ENCODE measurements around the gene FKBP3. TPM values are rescaled to one million over a fixed set of nuclear protein-coding genes. Genes with fewer than 3 reads are reported as not detected.

Gene FKBP3

GRCh38 chr14:45068396-45068795 is 65.9 kb downstream of the FKBP3 start:
- H3K4me3 ChIP-seq (ENCODE audit: low read length in 2 of 2) = no peak overlapping the region
- no peak overlapping the region for H2BK120ac ChIP-seq (ENCODE audit: low read depth, low read length)
- H3K9ac ChIP-seq (ENCODE audit: low read depth, low read length, poor library complexity) = no peak overlapping the region
- no peak overlapping the region for H2BK15ac ChIP-seq (ENCODE audit: low read length)
- peaks cover 0 to 26% of the 10 kb centered on the region in 2 donors for H3K36me3 ChIP-seq (replicated peaks in 1 of 2; ENCODE audit: control insufficient read depth in 2 of 2, insufficient read depth in 2 of 2, low read length in 2 of 2)
- no peak overlapping the region for H2AK5ac ChIP-seq (ENCODE audit: low read depth, low read length)
- H3K18ac ChIP-seq (ENCODE audit: low read length) = no peak overlapping the region
- H3K4me2 ChIP-seq (ENCODE audit: insufficient read depth, low read length, poor library complexity, severe bottlenecking) = no peak overlapping the region
- no peaks in the 10 kb centered on the region for H3K27me3 ChIP-seq (ENCODE audit: control insufficient read depth in 3 of 3, insufficient read depth in 3 of 3, low read depth in 1 of 3, low read length in 3 of 3)
- no peak overlapping the region for H3K4ac ChIP-seq (ENCODE audit: low read length)
- H3K9me3 ChIP-seq (replicated peaks in 1 of 2; ENCODE audit: control insufficient read depth in 2 of 2, insufficient read depth in 1 of 2, low read depth in 1 of 2, low read length in 2 of 2) = peaks cover 0 to 3% of the 10 kb centered on the region in 2 donors
- no peak overlapping the region for H4K91ac ChIP-seq (ENCODE audit: low read depth, low read length, poor library complexity)
- H3K14ac ChIP-seq (ENCODE audit: low read length) = no peak overlapping the region
- no peak overlapping the region for H3K27ac ChIP-seq (replicated peaks; ENCODE audit: low read length)
- H4K8ac ChIP-seq (ENCODE audit: low read depth, low read length) = no peak overlapping the region
- H3K79me1 ChIP-seq (ENCODE audit: low read depth, low read length) = no peaks in the 10 kb centered on the region
- H2BK12ac ChIP-seq (ENCODE audit: low read length) = no peak overlapping the region
- WGBS, 2 donors (ENCODE audit: extremely low coverage in 2 of 2, insufficient read length in 2 of 2, insufficient replicate concordance in 1 of 2) = no CpG with 5 or more reads among the region's 3 CpGs
- H3K4me1 ChIP-seq (ENCODE audit: control insufficient read depth in 2 of 2, insufficient read depth in 1 of 2, low read depth in 1 of 2, low read length in 2 of 2) = no peaks in the 10 kb centered on the region
- no peak for DNase-seq (ENCODE audit: low spot score)
- no peak overlapping the region for H2BK5ac ChIP-seq (ENCODE audit: low read length)
- no peak overlapping the region for H2AFZ ChIP-seq (ENCODE audit: low read length)
- no peak overlapping the region for H3K23ac ChIP-seq (ENCODE audit: low read depth, low read length, poor library complexity)

GRCh38 chr14:45066667-45067066 is 67.6 kb downstream of the FKBP3 start:
- no peak overlapping the region for H2BK15ac ChIP-seq (ENCODE audit: low read length)
- H3K9ac ChIP-seq (ENCODE audit: low read depth, low read length, poor library complexity) = no peak overlapping the region
- WGBS, 2 donors (ENCODE audit: extremely low coverage in 2 of 2, insufficient read length in 2 of 2, insufficient replicate concordance in 1 of 2) = no CpG with 5 or more reads among the region's 3 CpGs
- H2BK5ac ChIP-seq (ENCODE audit: low read length) = no peak overlapping the region
- no peak for DNase-seq (ENCODE audit: low spot score)
- no peak overlapping the region for H2AFZ ChIP-seq (ENCODE audit: low read length)
- H3K4me2 ChIP-seq (ENCODE audit: insufficient read depth, low read length, poor library complexity, severe bottlenecking) = no peak overlapping the region
- no peaks in the 10 kb centered on the region for H3K79me1 ChIP-seq (ENCODE audit: low read depth, low read length)
- no peaks in the 10 kb centered on the region for H3K4me1 ChIP-seq (ENCODE audit: control insufficient read depth in 2 of 2, insufficient read depth in 1 of 2, low read depth in 1 of 2, low read length in 2 of 2)
- no peak overlapping the region for H3K18ac ChIP-seq (ENCODE audit: low read length)
- H2BK120ac ChIP-seq (ENCODE audit: low read depth, low read length) = no peak overlapping the region
- H3K9me3 ChIP-seq (replicated peaks in 1 of 2; ENCODE audit: control insufficient read depth in 2 of 2, insufficient read depth in 1 of 2, low read depth in 1 of 2, low read length in 2 of 2) = peaks cover 0 to 3% of the 10 kb centered on the region in 2 donors
- no peak overlapping the region for H3K27ac ChIP-seq (replicated peaks; ENCODE audit: low read length)
- no peak overlapping the region for H4K91ac ChIP-seq (ENCODE audit: low read depth, low read length, poor library complexity)
- H4K8ac ChIP-seq (ENCODE audit: low read depth, low read length) = no peak overlapping the region
- no peak overlapping the region for H3K14ac ChIP-seq (ENCODE audit: low read length)
- no peak overlapping the region for H2AK5ac ChIP-seq (ENCODE audit: low read depth, low read length)
- no peak overlapping the region for H3K4ac ChIP-seq (ENCODE audit: low read length)
- H2BK12ac ChIP-seq (ENCODE audit: low read length) = no peak overlapping the region
- H3K27me3 ChIP-seq (ENCODE audit: control insufficient read depth in 3 of 3, insufficient read depth in 3 of 3, low read depth in 1 of 3, low read length in 3 of 3) = no peaks in the 10 kb centered on the region
- no peak overlapping the region for H3K4me3 ChIP-seq (ENCODE audit: low read length in 2 of 2)
- peaks cover 0 to 23% of the 10 kb centered on the region in 2 donors for H3K36me3 ChIP-seq (replicated peaks in 1 of 2; ENCODE audit: control insufficient read depth in 2 of 2, insufficient read depth in 2 of 2, low read length in 2 of 2)
- no peak overlapping the region for H3K23ac ChIP-seq (ENCODE audit: low read depth, low read length, poor library complexity)

- H3K79me1 ChIP-seq (ENCODE audit: low read depth, low read length) = no peaks in the 10 kb centered on the region
- no peak overlapping the region for H3K27ac ChIP-seq (replicated peaks; ENCODE audit: low read length)
- H2BK120ac ChIP-seq (ENCODE audit: low read depth, low read length) = no peak overlapping the region
- H3K4ac ChIP-seq (ENCODE audit: low read length) = no peak overlapping the region
- no peaks in the 10 kb centered on the region for H3K27me3 ChIP-seq (ENCODE audit: control insufficient read depth in 3 of 3, insufficient read depth in 3 of 3, low read depth in 1 of 3, low read length in 3 of 3)
- H3K23ac ChIP-seq (ENCODE audit: low read depth, low read length, poor library complexity) = no peak overlapping the region
- no peak overlapping the region for H2BK15ac ChIP-seq (ENCODE audit: low read length)
- no peaks in the 10 kb centered on the region for H3K4me1 ChIP-seq (ENCODE audit: control insufficient read depth in 2 of 2, insufficient read depth in 1 of 2, low read depth in 1 of 2, low read length in 2 of 2)
- no peak overlapping the region for H2BK5ac ChIP-seq (ENCODE audit: low read length)
- no peak overlapping the region for H4K91ac ChIP-seq (ENCODE audit: low read depth, low read length, poor library complexity)
- no peak for DNase-seq (ENCODE audit: low spot score)
- H2AK5ac ChIP-seq (ENCODE audit: low read depth, low read length) = no peak overlapping the region
- WGBS, 2 donors (ENCODE audit: extremely low coverage in 2 of 2, insufficient read length in 2 of 2, insufficient replicate concordance in 1 of 2) = no CpG with 5 or more reads among the region's 2 CpGs
- no peak overlapping the region for H3K4me3 ChIP-seq (ENCODE audit: low read length in 2 of 2)
- no peak overlapping the region for H4K8ac ChIP-seq (ENCODE audit: low read depth, low read length)
- no peak overlapping the region for H3K9ac ChIP-seq (ENCODE audit: low read depth, low read length, poor library complexity)
- H3K36me3 ChIP-seq (replicated peaks in 1 of 2; ENCODE audit: control insufficient read depth in 2 of 2, insufficient read depth in 2 of 2, low read length in 2 of 2) = peaks cover 0 to 23% of the 10 kb centered on the region in 2 donors
- no peak overlapping the region for H2BK12ac ChIP-seq (ENCODE audit: low read length)
- H3K4me2 ChIP-seq (ENCODE audit: insufficient read depth, low read length, poor library complexity, severe bottlenecking) = no peak overlapping the region
- no peak overlapping the region for H2AFZ ChIP-seq (ENCODE audit: low read length)
- no peak overlapping the region for H3K14ac ChIP-seq (ENCODE audit: low read length)
- H3K18ac ChIP-seq (ENCODE audit: low read length) = no peak overlapping the region
- peaks cover 0 to 3% of the 10 kb centered on the region in 2 donors for H3K9me3 ChIP-seq (replicated peaks in 1 of 2; ENCODE audit: control insufficient read depth in 2 of 2, insufficient read depth in 1 of 2, low read depth in 1 of 2, low read length in 2 of 2)
Observed at GRCh38 chr14:45065956-45066355, 68.3 kb downstream of the FKBP3 start.

Small RNA genes lying within 50 kb of the gene (small RNA-seq; reads per million reads assigned to genes)
- gene RF00151 (ENCODE audit: insufficient read depth) (not detected), gene SNORD127 (ENCODE audit: insufficient read depth) (199 reads per million, percentile 97 among the genes with 10 or more reads in this experiment)
